Gastroesophageal sphincter (tissue), 4 donors: ENCODE results near the gene DHDDS. TPM values are rescaled to one million over a fixed set of nuclear protein-coding genes. Genes with fewer than 3 reads are reported as not detected.

Source experiments
- ATAC-seq: fragments of 150-250 bp; one replicate; pipeline ENCODE4 v1.9.1; 2016; ENCODE audit warnings: mild to moderate bottlenecking, moderate library complexity
- H3K27ac ChIP-seq, 4 donors: fragments of 200-600 bp; sonication (generic) in 3 of 4; 1 replicate in 3 of 4; 2 replicates in 1 of 4; pipeline ENCODE4 v1.5.1; 2016 to 2019
- H3K27me3 ChIP-seq: fragments of 200-600 bp; sonication (generic); one replicate; pipeline ENCODE4 v1.5.1; 2019
- H3K36me3 ChIP-seq, 2 donors: fragments of 200-600 bp; sonication (generic); one replicate each; pipeline ENCODE4 v1.5.1; 2019; ENCODE audit warnings: control low read depth in 1 of 2
- H3K4me1 ChIP-seq, 3 donors: fragments of 200-600 bp; sonication (generic); 1 replicate in 2 of 3; 2 replicates in 1 of 3; pipeline ENCODE4 v1.5.1; 2016 to 2019; ENCODE audit warnings: control low read depth in 2 of 3
- H3K4me3 ChIP-seq, 2 donors: fragments of 200-600 bp; sonication (generic); one replicate each; pipeline ENCODE4 v1.5.1; 2019; ENCODE audit warnings: mild to moderate bottlenecking in 1 of 2, moderate library complexity in 1 of 2
- H3K9me3 ChIP-seq, 3 donors: fragments of 200-600 bp; sonication (generic); one replicate each; pipeline ENCODE4 v1.5.1; 2017 to 2019; ENCODE audit warnings: control low read depth in 2 of 3
- EP300 ChIP-seq: sonication (generic); formaldehyde crosslinking; IDR thresholded peaks from one replicate; pipeline ENCODE4 v1.6.1; 2017; ENCODE audit warnings: antibody characterized with exemption, mild to moderate bottlenecking
- POLR2A ChIP-seq, 2 donors: fragments of 450-650 bp; IDR thresholded peaks; one replicate each; pipeline ENCODE4 v1.6.1; 2017; ENCODE audit warnings: antibody characterized with exemption in 2 of 2, mild to moderate bottlenecking in 2 of 2, moderate library complexity in 1 of 2
- POLR2AphosphoS5 ChIP-seq: sonication (generic); formaldehyde crosslinking; IDR thresholded peaks from one replicate; pipeline ENCODE4 v1.6.1; 2017; ENCODE audit warnings: antibody characterized with exemption
- WGBS, 2 donors: methylation state at CpG; one replicate each; pipeline ENCODE4 v1.1.5; 2018; ENCODE audit warnings: low coverage in 1 of 2; 5-methylcytosine and 5-hydroxymethylcytosine counted together
- total RNA-seq, 4 donors: library from RNA; depleted of rRNA; stranded (reverse); fragments of >200 nt; gene quantifications; one replicate each; pipeline ENCODE4 v1.1.0, GENCODE V29; 2016
- TF ChIP-seq, protein P1 (sequence below), 4 experiments: fragments of 200-600 bp in 2 of 4; fragments of 450-650 bp in 2 of 4; sonication (generic) in 1 of 4; IDR thresholded peaks; one replicate each; pipeline ENCODE4 v1.5.1; 2017 to 2019; ENCODE audit warnings: antibody characterized with exemption in 4 of 4, mild to moderate bottlenecking in 2 of 4, moderate library complexity in 2 of 4

Gene DHDDS
- total RNA-seq, 4 donors from 2014 or later, result 23.6 to 36.4 (median 31.7) TPM

DNA sequence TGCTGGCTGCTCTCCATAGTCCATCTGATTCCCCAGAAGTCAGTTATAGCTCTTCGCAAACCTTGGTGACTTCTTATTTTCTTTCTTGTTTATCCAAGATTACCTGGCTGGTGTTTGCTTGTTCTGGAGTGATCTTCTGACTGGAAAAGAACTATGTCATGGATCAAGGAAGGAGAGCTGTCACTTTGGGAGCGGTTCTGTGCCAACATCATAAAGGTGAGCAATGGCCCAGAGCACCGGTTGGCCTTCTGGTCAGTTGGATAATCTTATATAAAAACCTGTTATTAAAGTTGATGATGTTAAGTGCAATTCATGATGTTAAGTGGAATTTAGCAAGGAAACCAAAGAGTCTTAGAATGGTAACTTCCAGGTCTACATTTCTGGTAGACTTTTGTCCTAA is 672 bp downstream of the DHDDS start:
- ATAC-seq, result no peak
- TF ChIP-seq POLR2AphosphoS5, result no peak
- no peak for TF ChIP-seq POLR2A (IDR thresholded peaks at IDR 0.05)
- TF ChIP-seq EP300, result no peak
- TF ChIP-seq, protein P1, sequence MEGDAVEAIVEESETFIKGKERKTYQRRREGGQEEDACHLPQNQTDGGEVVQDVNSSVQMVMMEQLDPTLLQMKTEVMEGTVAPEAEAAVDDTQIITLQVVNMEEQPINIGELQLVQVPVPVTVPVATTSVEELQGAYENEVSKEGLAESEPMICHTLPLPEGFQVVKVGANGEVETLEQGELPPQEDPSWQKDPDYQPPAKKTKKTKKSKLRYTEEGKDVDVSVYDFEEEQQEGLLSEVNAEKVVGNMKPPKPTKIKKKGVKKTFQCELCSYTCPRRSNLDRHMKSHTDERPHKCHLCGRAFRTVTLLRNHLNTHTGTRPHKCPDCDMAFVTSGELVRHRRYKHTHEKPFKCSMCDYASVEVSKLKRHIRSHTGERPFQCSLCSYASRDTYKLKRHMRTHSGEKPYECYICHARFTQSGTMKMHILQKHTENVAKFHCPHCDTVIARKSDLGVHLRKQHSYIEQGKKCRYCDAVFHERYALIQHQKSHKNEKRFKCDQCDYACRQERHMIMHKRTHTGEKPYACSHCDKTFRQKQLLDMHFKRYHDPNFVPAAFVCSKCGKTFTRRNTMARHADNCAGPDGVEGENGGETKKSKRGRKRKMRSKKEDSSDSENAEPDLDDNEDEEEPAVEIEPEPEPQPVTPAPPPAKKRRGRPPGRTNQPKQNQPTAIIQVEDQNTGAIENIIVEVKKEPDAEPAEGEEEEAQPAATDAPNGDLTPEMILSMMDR (IDR thresholded peaks at IDR 0.05), result no peak
- H3K27me3 ChIP-seq, result no peaks in the 10 kb centered on the region
- peak overlapping the region; percentile 60 to 94 for H3K4me3 ChIP-seq
- H3K36me3 ChIP-seq, result peaks cover 0 to 42% of the 10 kb centered on the region in 2 donors
- H3K4me1 ChIP-seq, result peaks cover 0 to 33% (median 10%) of the 10 kb centered on the region in 3 donors
- peak overlapping the region; percentile 68 to 80 (median 74) for H3K27ac ChIP-seq
- no peaks in the 10 kb centered on the region for H3K9me3 ChIP-seq
- 27 to 47% methylated on average over 3 of the region's 3 CpGs for WGBS, 2 donors

DNA sequence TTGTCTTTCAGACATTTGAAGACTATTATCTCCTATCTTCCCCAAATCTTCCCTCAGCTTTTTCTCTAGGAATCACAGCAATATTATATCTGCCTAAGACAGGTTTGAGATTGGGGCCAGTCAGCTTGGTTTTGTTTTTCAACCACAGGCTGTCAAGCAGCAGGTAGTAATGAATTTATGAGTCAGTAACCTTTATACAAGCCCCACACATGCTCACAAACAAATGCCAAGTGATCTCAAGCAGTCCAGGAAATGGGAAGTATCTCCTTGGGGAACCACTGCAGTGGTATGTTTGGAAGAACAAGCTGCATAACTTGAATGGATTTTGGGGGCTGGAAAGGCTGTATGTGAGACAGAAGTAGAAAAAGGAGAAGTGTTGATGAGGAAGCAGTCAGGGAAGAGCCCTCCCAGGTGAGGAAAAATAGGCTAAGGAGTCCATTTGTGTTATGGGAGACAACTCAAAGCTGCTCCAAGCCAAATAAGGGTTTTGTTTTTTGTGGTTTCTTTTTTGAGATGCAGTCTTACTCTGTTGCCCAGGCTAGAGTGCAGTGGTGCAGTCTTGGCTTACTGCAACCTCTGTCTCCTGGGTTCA is 2.1 kb downstream of the DHDDS start:
- ATAC-seq, result no peak
- H3K4me1 ChIP-seq, result peaks cover 0 to 33% (median 10%) of the 10 kb centered on the region in 3 donors

DNA sequence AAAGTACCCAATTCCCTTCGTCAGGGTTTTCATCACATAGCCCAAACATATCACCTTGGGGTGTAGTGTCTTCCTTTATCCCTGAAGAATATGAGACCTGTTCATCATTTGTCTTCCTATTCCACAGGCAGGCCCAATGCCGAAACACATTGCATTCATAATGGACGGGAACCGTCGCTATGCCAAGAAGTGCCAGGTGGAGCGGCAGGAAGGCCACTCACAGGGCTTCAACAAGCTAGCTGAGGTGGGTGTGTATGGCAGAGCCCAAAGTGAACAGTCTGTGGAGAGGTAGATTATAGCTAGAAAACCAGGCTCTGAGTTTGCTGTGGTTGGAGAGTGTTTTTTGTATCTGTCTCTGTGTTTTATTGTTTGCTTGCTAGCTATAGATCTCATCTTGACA is 5.9 kb downstream of the DHDDS start:
- no peaks in the 10 kb centered on the region for H3K27me3 ChIP-seq
- no peak overlapping the region for H3K4me3 ChIP-seq
- TF ChIP-seq POLR2AphosphoS5, result no peak
- TF ChIP-seq EP300, result no peak
- no peak for TF ChIP-seq POLR2A (IDR thresholded peaks at IDR 0.05)
- TF ChIP-seq, protein P1 (IDR thresholded peaks at IDR 0.05), result no peak
- peaks cover 0 to 94% of the 10 kb centered on the region in 2 donors for H3K36me3 ChIP-seq
- WGBS, 2 donors, result 90 to 94% methylated on average over 2 to 4 of the region's 6 CpGs
- no peaks in the 10 kb centered on the region for H3K9me3 ChIP-seq
- ATAC-seq, result no peak
- peaks cover 0 to 20% (median 6%) of the 10 kb centered on the region in 3 donors for H3K4me1 ChIP-seq
- H3K27ac ChIP-seq, result no peak overlapping the region

More for the DNA sequence above, 2.1 kb downstream of the DHDDS start:
- no peak for TF ChIP-seq POLR2A (IDR thresholded peaks at IDR 0.05)
- TF ChIP-seq EP300, result no peak
- TF ChIP-seq, protein P1 (IDR thresholded peaks at IDR 0.05), result no peak
- no peak for TF ChIP-seq POLR2AphosphoS5
- Histone ChIP-seq H3K4me3 (no peak overlapping the region), H3K9me3 (no peaks in the 10 kb centered on the region), H3K27ac (no peak overlapping the region), H3K27me3 (no peaks in the 10 kb centered on the region), H3K36me3 (peaks cover 0 to 57% of the 10 kb centered on the region in 2 donors)

DNA sequence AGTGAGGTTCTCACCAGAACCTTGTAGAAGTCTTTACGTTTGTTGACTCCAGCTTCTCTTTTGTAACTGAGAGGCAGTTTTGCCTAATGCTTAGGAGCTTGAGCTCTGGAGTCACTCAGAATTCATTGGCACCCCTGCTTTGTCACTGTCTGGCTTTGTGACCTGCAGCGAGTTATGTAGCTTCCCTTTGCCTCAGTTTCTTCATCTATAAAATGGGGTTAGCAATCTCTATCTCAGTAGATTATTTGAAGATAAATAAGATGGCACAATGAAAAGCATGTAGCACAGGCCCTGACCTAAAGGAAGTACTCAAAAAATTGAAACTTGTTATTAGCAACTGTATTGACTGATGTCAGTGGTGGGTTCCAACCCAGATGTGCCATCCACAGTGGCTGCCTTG is 8.1 kb downstream of the DHDDS start:
- H3K27ac ChIP-seq, result no peak overlapping the region
- H3K27me3 ChIP-seq, result no peaks in the 10 kb centered on the region
- H3K36me3 ChIP-seq, result peaks cover 0 to 100% of the 10 kb centered on the region in 2 donors
- no peak overlapping the region for H3K4me3 ChIP-seq
- WGBS, 2 donors, result 57 to 83% methylated on average over 1 to 2 of the region's 2 CpGs
- no peak for ATAC-seq
- no peaks in the 10 kb centered on the region for H3K4me1 ChIP-seq
- no peak for TF ChIP-seq POLR2AphosphoS5
- TF ChIP-seq, protein P1 (IDR thresholded peaks at IDR 0.05), result no peak
- no peak for TF ChIP-seq EP300
- no peak for TF ChIP-seq POLR2A (IDR thresholded peaks at IDR 0.05)
- H3K9me3 ChIP-seq, result no peaks in the 10 kb centered on the region

DNA sequence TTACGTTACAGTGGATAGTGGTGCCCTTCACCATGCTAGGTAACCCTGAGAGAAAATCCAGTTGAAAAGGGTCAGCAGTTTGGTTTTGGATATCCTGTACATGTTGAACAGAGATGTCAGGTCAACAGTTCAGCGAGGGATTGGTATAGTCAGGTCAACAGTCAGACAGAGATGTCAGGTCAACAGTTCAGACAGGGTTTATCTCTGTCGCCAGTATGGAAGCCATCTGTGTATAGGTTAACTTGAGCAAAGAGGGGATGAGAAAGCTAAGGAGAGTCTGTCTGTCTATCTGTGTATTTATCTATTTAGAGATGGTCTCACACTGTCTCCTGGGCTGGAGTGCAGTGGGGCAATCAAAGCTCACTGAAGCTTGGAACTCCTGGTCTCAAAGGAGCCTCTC is 17.7 kb downstream of the DHDDS start:
- peaks cover 0 to 98% of the 10 kb centered on the region in 2 donors for H3K36me3 ChIP-seq
- ATAC-seq, result no peak
- WGBS, 2 donors, result 40 to 80% methylated on average over 1 to 2 of the region's 3 CpGs

More for the DNA sequence above, 17.7 kb downstream of the DHDDS start:
- no peaks in the 10 kb centered on the region for H3K4me1 ChIP-seq
- H3K27ac ChIP-seq, result no peak overlapping the region
- no peak overlapping the region for H3K4me3 ChIP-seq
- H3K9me3 ChIP-seq, result no peaks in the 10 kb centered on the region
- no peaks in the 10 kb centered on the region for H3K27me3 ChIP-seq
- TF ChIP-seq EP300 (no peak), POLR2AphosphoS5 (no peak), POLR2A (IDR thresholded peaks at IDR 0.05) (no peak)
- TF ChIP-seq, protein P1 (IDR thresholded peaks at IDR 0.05), result no peak
